PC-3 (cell line): ENCODE results near the gene KTI12. TPM values are rescaled to one million over a fixed set of nuclear protein-coding genes. Genes with fewer than 3 reads are reported as not detected.
A peak's percentile ranks its signal among the peaks of the same experiment; 100 is the strongest.

Experiments used
- ATAC-seq: fragments of 200-7000 bp; cut with Tn5 transposase; 2 replicates; pipeline ENCODE4 v1.9.1; 2020; ENCODE audit warnings: mild to moderate bottlenecking, moderate library complexity
- BruUV-seq: library from RNA; stranded (reverse); fragments of 400-500 nt; replicated peaks from 2 replicates; lab custom pipeline; 2021; lab: Mats Ljungman, UMichigan
- CTCF ChIA-PET: fragments of 300-600 bp; sonication (Branson Sonifier 250); formaldehyde crosslinking; loops from one replicate; lab custom pipeline; 2022; ENCODE audit warnings: antibody characterized with exemption; lab: Charles Lee
- POLR2A ChIA-PET: fragments of 300-600 bp; sonication (Branson Sonifier 250); formaldehyde crosslinking; loops from one replicate; lab custom pipeline; 2022; ENCODE audit warnings: antibody characterized with exemption; ENCODE audit not compliant: unreplicated experiment; lab: Charles Lee
- DNase-seq: peaks from one replicate; pipeline ENCODE4 v3.0.0-alpha.2; 2015
- H2AFZ ChIP-seq: fragments of 300-600 bp; sonication (generic); 2 replicates; pipeline ENCODE4 v1.6.0; 2016; ENCODE audit warnings: antibody characterized with exemption, low read length
- H3F3A ChIP-seq: fragments of 300-600 bp; sonication (generic); one replicate; pipeline ENCODE4 v1.6.0; 2017; ENCODE audit warnings: antibody characterized with exemption, low read length, control low read depth, mild to moderate bottlenecking; ENCODE audit not compliant: unreplicated experiment
- H3K27ac ChIP-seq: fragments of 300-600 bp; sonication (generic); 2 replicates; pipeline ENCODE4 v1.5.1; 2016; ENCODE audit warnings: mild to moderate bottlenecking, low read length
- H3K27me3 ChIP-seq: fragments of 300-600 bp; sonication (generic); 2 replicates; pipeline ENCODE4 v1.6.1; 2016; ENCODE audit warnings: low read length, mixed read lengths
- H3K36me3 ChIP-seq: fragments of 300-600 bp; sonication (generic); 2 replicates; pipeline ENCODE4 v1.6.1; 2016; ENCODE audit warnings: low read depth, mixed run types, low read length, mixed read lengths
- H3K4me1 ChIP-seq: fragments of 300-600 bp; sonication (generic); 2 replicates; pipeline ENCODE4 v1.5.1; 2016; ENCODE audit warnings: low read length; ENCODE audit not compliant: insufficient read depth
- H3K4me2 ChIP-seq: fragments of 300-600 bp; sonication (generic); 2 replicates; pipeline ENCODE4 v1.6.0; 2016; ENCODE audit warnings: low read length
- H3K4me3 ChIP-seq: fragments of 300-600 bp; sonication (generic); 2 replicates; pipeline ENCODE4 v1.5.1; 2016; ENCODE audit warnings: mild to moderate bottlenecking, low read length, mixed read lengths
- H3K79me2 ChIP-seq: fragments of 300-600 bp; sonication (generic); 2 replicates; pipeline ENCODE4 v1.6.1; 2017; ENCODE audit warnings: low read length, mixed read lengths
- H3K9ac ChIP-seq: fragments of 300-600 bp; sonication (generic); 2 replicates; pipeline ENCODE4 v1.6.0; 2016; ENCODE audit warnings: mild to moderate bottlenecking, low read length
- H3K9me2 ChIP-seq: fragments of 300-600 bp; sonication (generic); replicated peaks from 2 replicates; pipeline ENCODE4 v1.6.1; 2016; ENCODE audit warnings: mixed run types, low read length, mixed read lengths
- H3K9me3 ChIP-seq: fragments of 300-600 bp; sonication (generic); 2 replicates; pipeline ENCODE4 v1.6.1; 2016; ENCODE audit warnings: low read length, mixed read lengths
- H4K20me1 ChIP-seq: fragments of 300-600 bp; sonication (generic); 2 replicates; pipeline ENCODE4 v1.6.1; 2016; ENCODE audit warnings: low read length, mixed read lengths
- CTCF ChIP-seq: fragments of 300-600 bp; sonication (generic); conservative IDR thresholded peaks from 2 replicates; pipeline ENCODE4 v1.5.1; 2017; ENCODE audit warnings: antibody characterized with exemption, low read depth, mild to moderate bottlenecking, low read length
- EZH2 ChIP-seq: fragments of 300-600 bp; sonication (generic); IDR thresholded peaks from one replicate; pipeline ENCODE4 v1.6.1; 2017; ENCODE audit warnings: antibody characterized with exemption, mild to moderate bottlenecking, low read length; ENCODE audit not compliant: unreplicated experiment
- EZH2phosphoT487 ChIP-seq: fragments of 300-600 bp; sonication (generic); IDR thresholded peaks from 2 replicates; pipeline ENCODE4 v1.6.1; 2018; ENCODE audit warnings: mild to moderate bottlenecking, antibody characterized with exemption, low read length, borderline replicate concordance
- intact Hi-C: fragments of 100-400 bp; cut with micrococcal nuclease; formaldehyde crosslinking; loops from 2 replicates; pipeline ENCODE4 v1.9.0; 2023
- total RNA-seq: library from RNA; depleted of rRNA; stranded (reverse); fragments of >200 nt; gene quantifications from 2 replicates; pipeline ENCODE4 v1.2.3, GENCODE V29; 2014

The KTI12 gene
- total RNA-seq, 1 experiment from 2014 or later: 9.7 TPM

GRCh38 chr1:52003877-52004276 lies 29.7 kb downstream of the KTI12 start:
- no peak for ATAC-seq
- no peak for TF ChIP-seq EZH2
- no peak for TF ChIP-seq CTCF
- no peak for TF ChIP-seq EZH2phosphoT487
- Histone ChIP-seq H3K27me3 (no peaks in the 10 kb centered on the region), H3F3A (no peaks in the 10 kb centered on the region), H2AFZ (no peak overlapping the region), H3K9me3 (no peaks in the 10 kb centered on the region), H3K4me3 (no peak overlapping the region), H3K27ac (no peak overlapping the region), H3K9ac (no peak overlapping the region), H3K9me2 (no peaks in the 10 kb centered on the region), H3K36me3 (no peaks in the 10 kb centered on the region), H3K79me2 (no peaks in the 10 kb centered on the region), H3K4me1 (no peaks in the 10 kb centered on the region), H4K20me1 (no peaks in the 10 kb centered on the region), H3K4me2 (no peak overlapping the region)
- intact Hi-C loops: loop anchor here (5.0 to 10.0 kb wide), 2 partner anchors 47 to 189 kb away; no protein-coding TSS in a partner anchor
- ChIA-PET POLR2A (no interaction called here), CTCF (no interaction called here)
- BruUV-seq: no TSS peak
- no peak for DNase-seq

DNA sequence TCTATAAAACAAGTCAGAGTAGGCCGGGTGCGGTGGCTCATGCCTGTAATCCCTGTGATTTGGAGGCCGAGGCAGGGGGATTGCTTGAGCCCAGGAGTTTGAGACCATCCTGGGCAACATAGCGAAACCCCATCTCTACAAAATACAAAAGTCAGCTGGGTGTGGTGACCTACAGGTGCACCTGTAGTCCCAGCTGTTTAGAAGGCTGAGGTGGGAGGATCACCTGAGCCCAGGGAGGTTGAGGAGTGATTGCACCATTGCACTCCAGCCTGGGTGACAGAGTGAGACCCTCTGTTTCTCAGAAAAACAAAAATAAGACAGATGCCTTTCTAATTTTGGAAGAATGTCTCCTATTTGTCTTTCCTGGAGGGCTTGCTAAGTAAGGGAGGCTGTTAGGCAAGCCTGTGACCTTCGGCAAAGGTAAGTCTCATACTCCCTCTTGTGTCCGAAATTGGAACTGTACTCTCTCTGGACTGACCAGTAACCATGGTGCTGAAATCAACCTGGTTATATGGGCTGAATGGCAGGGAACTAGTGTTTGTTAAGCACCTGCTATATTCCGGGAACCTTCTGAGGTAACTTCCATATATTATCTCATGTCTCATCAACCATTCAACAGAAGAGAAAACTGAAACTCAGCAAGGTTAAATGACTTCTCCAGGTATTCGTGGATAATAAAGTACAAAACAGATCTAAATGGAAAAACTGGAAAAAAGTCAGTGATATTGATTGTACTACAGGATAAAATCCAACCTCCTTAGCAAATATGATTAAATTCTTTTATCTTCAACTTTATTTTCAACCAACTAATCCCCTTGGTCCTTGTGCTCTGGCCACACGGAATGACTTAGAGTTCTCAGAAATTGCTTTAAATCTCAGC lies 31.3 kb downstream of the KTI12 start:
- peak; percentile 99 for ATAC-seq
- BruUV-seq: no TSS peak

More for the DNA sequence above, 31.3 kb downstream of the KTI12 start:
- Histone ChIP-seq H3K27me3 (no peaks in the 10 kb centered on the region), H3F3A (no peaks in the 10 kb centered on the region), H3K4me1 (no peaks in the 10 kb centered on the region), H3K4me3 (no peak overlapping the region), H3K9me2 (no peaks in the 10 kb centered on the region), H3K27ac (no peak overlapping the region), H3K79me2 (no peaks in the 10 kb centered on the region), H2AFZ (no peak overlapping the region), H4K20me1 (no peaks in the 10 kb centered on the region), H3K4me2 (no peak overlapping the region), H3K9me3 (no peaks in the 10 kb centered on the region), H3K9ac (no peak overlapping the region), H3K36me3 (no peaks in the 10 kb centered on the region)
- intact Hi-C loops: loop anchor here (1.0 to 10.0 kb wide), 3 partner anchors 45 to 187 kb away; no protein-coding TSS in a partner anchor
- ChIA-PET POLR2A (no interaction called here), CTCF (interaction anchor here (0.5 kb wide), 1 partner anchor 865 kb away, joined by 4 read pairs; no protein-coding TSS in a partner anchor)
- peak; percentile 98 for DNase-seq
- TF ChIP-seq EZH2phosphoT487 (no peak), CTCF (peak; percentile 95)
